Measurements from ENCODE around the gene PDAP1. TPM values are rescaled to one million over a fixed set of nuclear protein-coding genes. Genes with fewer than 3 reads are reported as not detected.
A peak's percentile ranks its signal among the peaks of the same experiment; 100 is the strongest.
"Not testable (repeated sequence)": the region's sequence is repeated elsewhere in the genome, so short reads cannot be mapped to it uniquely, and the experiment has no call there.

PDAP1 gene
- polyA plus RNA-seq, 1 donor (not counting 4 experiments of a cell fraction or from before 2014, with no cell fraction given): 99.1 TPM

DNA sequence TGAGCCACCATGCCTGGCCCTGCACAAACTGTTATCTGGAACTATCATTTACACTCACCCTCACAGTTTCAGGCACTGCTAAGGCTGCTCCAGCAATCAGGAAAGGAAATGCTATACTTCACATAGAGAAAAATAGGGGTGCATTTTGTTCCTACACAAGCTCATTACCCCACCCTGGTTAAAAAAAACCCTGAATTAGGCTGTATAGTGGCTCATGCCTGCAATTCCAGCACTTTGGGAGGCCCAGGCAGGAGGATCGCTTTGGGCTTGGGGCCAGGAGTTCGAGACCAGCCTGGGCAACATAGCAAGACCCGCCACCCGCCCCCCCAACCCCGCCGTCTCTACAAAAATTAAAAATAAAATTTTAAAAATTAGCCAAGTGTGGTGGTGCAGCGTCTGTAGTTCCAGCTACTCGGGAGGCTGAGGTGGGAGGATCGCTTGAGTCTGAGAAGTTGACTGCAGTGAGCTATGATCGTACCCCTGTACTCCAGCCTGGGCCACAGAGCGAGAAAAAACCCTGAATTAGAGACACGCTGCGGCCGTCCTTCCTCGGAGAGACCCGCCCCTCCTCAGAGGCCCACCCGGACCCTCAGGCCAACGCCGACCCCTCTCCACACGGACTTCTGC, 29.7 kb upstream of the PDAP1 start:
- FAIRE-seq (no peak), DNase-seq (ENCODE audit: low read depth, low spot score) (no peak)
- Histone ChIP-seq H4K20me1 (ENCODE audit: control insufficient read depth, extremely low read depth, insufficient read depth, low read length) (peaks cover 5% of the 10 kb centered on the region), H3K9me1 (ENCODE audit: control insufficient read depth, extremely low read depth, insufficient read depth, low read length) (no peaks in the 10 kb centered on the region), H3K4me1 (ENCODE audit: control insufficient read depth, extremely low read depth, insufficient read depth, low read length) (peaks cover 11% of the 10 kb centered on the region), H3K4me3 (ENCODE audit: control insufficient read depth in 2 of 3, extremely low read depth in 1 of 3, insufficient read depth in 2 of 3, low read depth in 1 of 3, low read length in 3 of 3) (peak overlapping the region; percentile 89 to 99 (median 94)), H3K27ac (ENCODE audit: control insufficient read depth, insufficient read depth, low read length) (peak overlapping the region; percentile 71), H3K36me3 (ENCODE audit: control insufficient read depth in 2 of 2, extremely low read depth in 1 of 2, insufficient read depth in 2 of 2, low read length in 2 of 2) (peaks cover 5 to 6% of the 10 kb centered on the region in 2 experiments), H3K9me3 (ENCODE audit: control insufficient read depth, low read depth, low read length) (no peaks in the 10 kb centered on the region), H3K27me3 (ENCODE audit: control insufficient read depth, extremely low read depth, insufficient read depth, low read length) (no peaks in the 10 kb centered on the region), H3K79me2 (ENCODE audit: control insufficient read depth, insufficient read depth, low read length) (peaks cover 36% of the 10 kb centered on the region), H2AFZ (ENCODE audit: control insufficient read depth, low read length) (peak overlapping the region; percentile 92), H3K4me2 (ENCODE audit: control insufficient read depth, extremely low read depth, insufficient read depth, low read depth, low read length) (peak overlapping the region; percentile 57), H3K9ac (ENCODE audit: control insufficient read depth, extremely low read depth, insufficient read depth, low read length) (peak overlapping the region; percentile 90)
- dilution Hi-C loops (cut with MboI; ENCODE audit: extremely low pct_ligation_motif_present, low sequenced_read_pairs): no loop called here
- no peak for TF ChIP-seq EZH2 (IDR thresholded peaks at IDR 0.05; ENCODE audit: low read length)
- TF ChIP-seq, protein P1, sequence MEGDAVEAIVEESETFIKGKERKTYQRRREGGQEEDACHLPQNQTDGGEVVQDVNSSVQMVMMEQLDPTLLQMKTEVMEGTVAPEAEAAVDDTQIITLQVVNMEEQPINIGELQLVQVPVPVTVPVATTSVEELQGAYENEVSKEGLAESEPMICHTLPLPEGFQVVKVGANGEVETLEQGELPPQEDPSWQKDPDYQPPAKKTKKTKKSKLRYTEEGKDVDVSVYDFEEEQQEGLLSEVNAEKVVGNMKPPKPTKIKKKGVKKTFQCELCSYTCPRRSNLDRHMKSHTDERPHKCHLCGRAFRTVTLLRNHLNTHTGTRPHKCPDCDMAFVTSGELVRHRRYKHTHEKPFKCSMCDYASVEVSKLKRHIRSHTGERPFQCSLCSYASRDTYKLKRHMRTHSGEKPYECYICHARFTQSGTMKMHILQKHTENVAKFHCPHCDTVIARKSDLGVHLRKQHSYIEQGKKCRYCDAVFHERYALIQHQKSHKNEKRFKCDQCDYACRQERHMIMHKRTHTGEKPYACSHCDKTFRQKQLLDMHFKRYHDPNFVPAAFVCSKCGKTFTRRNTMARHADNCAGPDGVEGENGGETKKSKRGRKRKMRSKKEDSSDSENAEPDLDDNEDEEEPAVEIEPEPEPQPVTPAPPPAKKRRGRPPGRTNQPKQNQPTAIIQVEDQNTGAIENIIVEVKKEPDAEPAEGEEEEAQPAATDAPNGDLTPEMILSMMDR (optimal IDR thresholded peaks at IDR 0.05 in 1 of 3, IDR thresholded peaks at IDR 0.05 in 1 of 3, conservative IDR thresholded peaks at IDR 0.05 in 1 of 3; ENCODE audit: extremely low read depth in 1 of 3, insufficient read depth in 2 of 3, low read length in 3 of 3): no peak

DNA sequence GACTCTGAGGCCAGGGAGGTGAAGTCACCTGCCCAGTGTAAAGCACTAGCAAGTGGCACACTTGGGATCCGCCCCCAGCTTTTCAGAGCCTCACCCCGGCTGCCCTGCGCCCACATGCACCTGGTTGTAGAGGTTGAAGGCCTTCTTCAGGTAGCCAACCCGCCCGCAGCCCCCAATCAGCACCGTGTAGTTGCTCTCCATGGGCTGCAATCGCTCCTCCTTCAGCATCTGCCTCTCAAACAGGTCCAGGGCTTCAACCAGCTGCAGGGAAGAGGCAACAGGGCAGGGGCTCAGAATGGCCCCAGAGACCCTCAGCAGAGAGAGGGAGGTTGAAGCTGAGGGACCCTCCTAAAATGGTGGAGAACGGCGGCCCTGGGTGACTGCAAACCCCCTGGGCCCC, 24.8 kb upstream of the PDAP1 start:
- FAIRE-seq: no peak
- H3K27ac ChIP-seq (ENCODE audit: control insufficient read depth, insufficient read depth, low read length): no peak overlapping the region
- H3K4me1 ChIP-seq (ENCODE audit: control insufficient read depth, extremely low read depth, insufficient read depth, low read length): no peaks in the 10 kb centered on the region
- no peaks in the 10 kb centered on the region for H3K9me1 ChIP-seq (ENCODE audit: control insufficient read depth, extremely low read depth, insufficient read depth, low read length)
- H3K79me2 ChIP-seq (ENCODE audit: control insufficient read depth, insufficient read depth, low read length): peaks cover 9% of the 10 kb centered on the region
- H4K20me1 ChIP-seq (ENCODE audit: control insufficient read depth, extremely low read depth, insufficient read depth, low read length): no peaks in the 10 kb centered on the region
- TF ChIP-seq, protein P1 (optimal IDR thresholded peaks at IDR 0.05 in 1 of 3, IDR thresholded peaks at IDR 0.05 in 1 of 3, conservative IDR thresholded peaks at IDR 0.05 in 1 of 3; ENCODE audit: extremely low read depth in 1 of 3, insufficient read depth in 2 of 3, low read length in 3 of 3): no peak
- TF ChIP-seq EZH2 (IDR thresholded peaks at IDR 0.05; ENCODE audit: low read length): no peak
- dilution Hi-C loops (cut with MboI; ENCODE audit: extremely low pct_ligation_motif_present, low sequenced_read_pairs): no loop called here
- no peak overlapping the region for H3K4me3 ChIP-seq (ENCODE audit: control insufficient read depth in 2 of 3, extremely low read depth in 1 of 3, insufficient read depth in 2 of 3, low read depth in 1 of 3, low read length in 3 of 3)
- H3K9me3 ChIP-seq (ENCODE audit: control insufficient read depth, low read depth, low read length): no peaks in the 10 kb centered on the region
- H3K4me2 ChIP-seq (ENCODE audit: control insufficient read depth, extremely low read depth, insufficient read depth, low read depth, low read length): no peak overlapping the region
- no peaks in the 10 kb centered on the region for H3K27me3 ChIP-seq (ENCODE audit: control insufficient read depth, extremely low read depth, insufficient read depth, low read length)
- no peak overlapping the region for H2AFZ ChIP-seq (ENCODE audit: control insufficient read depth, low read length)
- no peak overlapping the region for H3K9ac ChIP-seq (ENCODE audit: control insufficient read depth, extremely low read depth, insufficient read depth, low read length)
- peaks cover 16 to 20% of the 10 kb centered on the region in 2 experiments for H3K36me3 ChIP-seq (ENCODE audit: control insufficient read depth in 2 of 2, extremely low read depth in 1 of 2, insufficient read depth in 2 of 2, low read length in 2 of 2)
- DNase-seq (ENCODE audit: low read depth, low spot score): no peak

DNA sequence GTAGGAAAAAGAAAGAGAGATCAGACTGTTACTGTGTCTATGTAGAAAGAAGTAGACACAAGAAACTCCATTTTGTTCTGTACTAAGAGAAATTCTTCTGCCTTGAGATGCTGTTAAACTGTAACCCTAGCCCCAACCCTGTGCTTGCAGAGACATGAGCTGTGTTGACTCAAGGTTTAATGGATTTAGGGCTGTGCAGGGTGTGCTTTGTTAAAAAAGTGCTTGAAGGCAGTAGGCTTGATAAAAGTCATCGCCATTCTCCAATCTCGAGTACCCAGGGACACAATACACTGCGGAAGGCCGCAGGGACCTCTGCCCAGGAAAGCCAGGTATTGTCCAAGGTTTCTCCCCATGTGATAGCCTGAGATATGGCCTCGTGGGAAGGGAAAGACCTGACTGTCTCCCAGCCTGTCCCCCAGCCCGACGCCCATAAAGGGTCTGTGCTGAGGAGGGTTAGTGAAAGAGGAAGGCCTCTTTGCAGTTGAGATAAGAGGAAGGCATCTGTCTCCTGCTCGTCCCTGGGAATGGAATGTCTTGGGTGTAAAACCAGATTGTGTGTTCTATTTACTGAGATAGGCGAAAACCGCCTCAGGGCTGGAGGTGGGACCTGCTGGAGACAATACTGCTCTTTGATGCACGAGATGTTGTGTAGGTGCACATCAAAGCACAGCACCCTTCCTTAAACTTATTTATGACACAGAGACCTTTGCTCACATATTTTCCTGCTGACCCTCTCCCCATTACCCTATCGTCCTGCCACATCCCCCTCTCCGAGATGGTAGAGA, 23.6 kb upstream of the PDAP1 start:
- H3K9me3 ChIP-seq (ENCODE audit: control insufficient read depth, low read depth, low read length); H3K27me3 ChIP-seq (ENCODE audit: control insufficient read depth, extremely low read depth, insufficient read depth, low read length); H4K20me1 ChIP-seq (ENCODE audit: control insufficient read depth, extremely low read depth, insufficient read depth, low read length); H2AFZ ChIP-seq (ENCODE audit: control insufficient read depth, low read length); H3K27ac ChIP-seq (ENCODE audit: control insufficient read depth, insufficient read depth, low read length); dilution Hi-C loops (cut with MboI; ENCODE audit: extremely low pct_ligation_motif_present, low sequenced_read_pairs); H3K79me2 ChIP-seq (ENCODE audit: control insufficient read depth, insufficient read depth, low read length); DNase-seq (ENCODE audit: low read depth, low spot score); H3K4me1 ChIP-seq (ENCODE audit: control insufficient read depth, extremely low read depth, insufficient read depth, low read length); H3K9ac ChIP-seq (ENCODE audit: control insufficient read depth, extremely low read depth, insufficient read depth, low read length); H3K9me1 ChIP-seq (ENCODE audit: control insufficient read depth, extremely low read depth, insufficient read depth, low read length); H3K4me3 ChIP-seq (ENCODE audit: control insufficient read depth in 2 of 3, extremely low read depth in 1 of 3, insufficient read depth in 2 of 3, low read depth in 1 of 3, low read length in 3 of 3); FAIRE-seq; H3K4me2 ChIP-seq (ENCODE audit: control insufficient read depth, extremely low read depth, insufficient read depth, low read depth, low read length): not testable (repeated sequence)
- peaks cover 16 to 20% of the 10 kb centered on the region in 2 experiments for H3K36me3 ChIP-seq (ENCODE audit: control insufficient read depth in 2 of 2, extremely low read depth in 1 of 2, insufficient read depth in 2 of 2, low read length in 2 of 2)
